ENCODE results near the gene PCK1. TPM values are rescaled to one million over a fixed set of nuclear protein-coding genes. Genes with fewer than 3 reads are reported as not detected.

The PCK1 gene
- total RNA-seq, 1 experiment from 2014 or later, result 1.2 TPM

- Histone ChIP-seq H3K9me3 (ENCODE audit: low read length) (no peaks in the 10 kb centered on the region), H3K9ac (ENCODE audit: low read length) (no peak overlapping the region), H3K9me2 (replicated peaks; ENCODE audit: insufficient read depth, low read length) (no peaks in the 10 kb centered on the region), H2AFZ (ENCODE audit: low read length) (no peak overlapping the region), H3K4me3 (ENCODE audit: low read length) (no peak overlapping the region), H3K27me3 (ENCODE audit: low read length) (no peaks in the 10 kb centered on the region), H4K20me1 (ENCODE audit: insufficient read depth, low read depth, low read length) (no peaks in the 10 kb centered on the region), H3K27ac (ENCODE audit: low read length) (no peak overlapping the region), H3K4me2 (ENCODE audit: low read depth, low read length, poor library complexity, severe bottlenecking) (no peak overlapping the region), H3K79me2 (ENCODE audit: low read length) (no peaks in the 10 kb centered on the region), H3K4me1 (ENCODE audit: low read length) (peaks cover 11% of the 10 kb centered on the region), H3K36me3 (ENCODE audit: insufficient read depth, low read length) (no peaks in the 10 kb centered on the region)
- no peak for DNase-seq
Observed at GRCh38 chr20:57605878-57606277, 45.0 kb downstream of the PCK1 start.

DNA sequence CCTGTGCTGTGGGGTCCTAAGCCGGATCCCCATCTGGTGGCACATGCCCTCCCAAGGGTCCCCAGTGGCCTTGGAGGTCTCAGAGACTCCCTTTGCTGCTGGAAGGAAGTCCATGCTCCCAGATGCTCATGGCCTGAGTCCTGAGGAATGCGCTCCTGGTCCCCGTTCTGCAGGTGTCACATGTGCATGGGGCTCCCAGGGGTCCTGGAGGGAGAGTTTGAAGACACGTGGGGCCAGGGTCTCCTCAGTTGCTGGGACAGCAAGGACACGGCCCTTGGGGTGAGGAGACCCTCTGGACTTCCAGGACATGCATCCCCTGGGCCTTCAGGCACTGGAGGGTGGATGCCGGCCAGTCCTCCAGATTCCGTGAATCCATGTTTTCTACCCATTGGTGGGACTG, 47.6 kb downstream of the PCK1 start:
- H3K79me2 ChIP-seq (ENCODE audit: low read length), result no peaks in the 10 kb centered on the region
- H2AFZ ChIP-seq (ENCODE audit: low read length), result no peak overlapping the region
- no peaks in the 10 kb centered on the region for H3K27me3 ChIP-seq (ENCODE audit: low read length)
- no peaks in the 10 kb centered on the region for H4K20me1 ChIP-seq (ENCODE audit: insufficient read depth, low read depth, low read length)
- H3K27ac ChIP-seq (ENCODE audit: low read length), result no peak overlapping the region
- H3K9me2 ChIP-seq (replicated peaks; ENCODE audit: insufficient read depth, low read length), result no peaks in the 10 kb centered on the region
- H3K4me2 ChIP-seq (ENCODE audit: low read depth, low read length, poor library complexity, severe bottlenecking), result no peak overlapping the region
- no peaks in the 10 kb centered on the region for H3K36me3 ChIP-seq (ENCODE audit: insufficient read depth, low read length)
- peaks cover 14% of the 10 kb centered on the region for H3K4me1 ChIP-seq (ENCODE audit: low read length)
- no peak for DNase-seq
- no peak overlapping the region for H3K4me3 ChIP-seq (ENCODE audit: low read length)
- no peaks in the 10 kb centered on the region for H3K9me3 ChIP-seq (ENCODE audit: low read length)
- no peak overlapping the region for H3K9ac ChIP-seq (ENCODE audit: low read length)

- Histone ChIP-seq H3K27ac (ENCODE audit: low read length) (no peak overlapping the region), H3K9ac (ENCODE audit: low read length) (no peak overlapping the region), H3K27me3 (ENCODE audit: low read length) (no peaks in the 10 kb centered on the region), H3K4me3 (ENCODE audit: low read length) (no peak overlapping the region), H3K4me1 (ENCODE audit: low read length) (peaks cover 17% of the 10 kb centered on the region), H4K20me1 (ENCODE audit: insufficient read depth, low read depth, low read length) (no peaks in the 10 kb centered on the region), H3K36me3 (ENCODE audit: insufficient read depth, low read length) (no peaks in the 10 kb centered on the region), H3K9me2 (replicated peaks; ENCODE audit: insufficient read depth, low read length) (no peaks in the 10 kb centered on the region), H3K9me3 (ENCODE audit: low read length) (no peaks in the 10 kb centered on the region), H2AFZ (ENCODE audit: low read length) (no peak overlapping the region), H3K4me2 (ENCODE audit: low read depth, low read length, poor library complexity, severe bottlenecking) (no peak overlapping the region), H3K79me2 (ENCODE audit: low read length) (no peaks in the 10 kb centered on the region)
- DNase-seq, result no peak
Observed at GRCh38 chr20:57609086-57609841, 48.4 kb downstream of the PCK1 start.

DNA sequence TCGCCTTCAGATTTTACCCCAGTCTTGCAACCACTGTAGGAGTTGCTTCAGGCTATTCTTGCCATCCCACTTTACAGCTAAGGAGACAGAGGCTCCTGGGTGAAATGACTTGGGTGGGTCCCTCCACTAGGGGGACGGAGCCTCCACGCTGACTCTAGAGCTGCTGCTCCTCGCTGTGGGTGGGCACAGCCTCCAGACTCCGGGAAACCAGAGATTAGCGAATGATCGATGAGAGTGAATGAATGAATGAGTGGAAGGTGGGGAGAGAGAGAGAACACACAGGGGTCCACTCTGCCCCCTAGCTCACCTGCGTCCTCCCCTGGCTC, 48.9 kb downstream of the PCK1 start:
- no peak overlapping the region for H3K4me2 ChIP-seq (ENCODE audit: low read depth, low read length, poor library complexity, severe bottlenecking)
- H3K4me3 ChIP-seq (ENCODE audit: low read length), result no peak overlapping the region
- no peaks in the 10 kb centered on the region for H3K9me2 ChIP-seq (replicated peaks; ENCODE audit: insufficient read depth, low read length)
- no peaks in the 10 kb centered on the region for H3K79me2 ChIP-seq (ENCODE audit: low read length)
- no peaks in the 10 kb centered on the region for H4K20me1 ChIP-seq (ENCODE audit: insufficient read depth, low read depth, low read length)
- no peaks in the 10 kb centered on the region for H3K9me3 ChIP-seq (ENCODE audit: low read length)
- no peaks in the 10 kb centered on the region for H3K36me3 ChIP-seq (ENCODE audit: insufficient read depth, low read length)
- no peak overlapping the region for H3K27ac ChIP-seq (ENCODE audit: low read length)
- no peaks in the 10 kb centered on the region for H3K27me3 ChIP-seq (ENCODE audit: low read length)
- H3K4me1 ChIP-seq (ENCODE audit: low read length), result peaks cover 17% of the 10 kb centered on the region
- H3K9ac ChIP-seq (ENCODE audit: low read length), result no peak overlapping the region
- DNase-seq, result no peak
- H2AFZ ChIP-seq (ENCODE audit: low read length), result no peak overlapping the region

DNA sequence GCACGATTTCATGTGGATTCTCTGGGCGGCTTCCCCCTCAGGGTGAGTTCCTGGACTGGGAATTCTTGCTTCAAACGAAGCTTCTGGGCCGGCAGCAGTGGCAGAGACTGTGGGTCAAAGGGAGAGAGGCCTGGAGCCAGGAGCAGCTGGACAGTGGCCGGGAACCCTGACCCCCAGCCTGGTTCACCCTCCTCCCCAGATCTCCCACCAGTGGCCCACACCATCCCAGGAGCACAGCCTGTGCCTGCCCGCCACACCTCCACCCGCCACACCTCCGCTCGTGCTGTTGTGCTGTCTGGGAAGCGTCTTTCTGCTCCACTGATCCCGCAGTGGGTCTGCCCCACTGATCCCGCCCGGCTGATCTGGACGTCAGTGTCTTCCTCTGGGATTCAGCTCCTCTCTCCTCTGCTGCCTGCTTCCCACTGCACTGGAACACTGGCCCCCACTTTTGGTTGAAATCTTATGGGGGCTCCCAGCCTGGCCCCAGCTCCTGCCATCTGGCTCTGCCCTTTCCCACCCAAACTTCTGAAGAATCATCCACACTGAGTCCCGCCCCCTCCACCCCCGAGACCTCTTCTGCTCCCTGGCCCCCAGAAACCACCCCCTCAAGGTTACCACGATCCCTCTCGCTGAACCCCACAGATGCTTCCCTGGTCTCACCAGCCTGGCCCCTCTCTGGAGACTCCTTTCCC, 49.5 kb downstream of the PCK1 start:
- no peak overlapping the region for H2AFZ ChIP-seq (ENCODE audit: low read length)
- DNase-seq, result no peak
- H3K27ac ChIP-seq (ENCODE audit: low read length), result no peak overlapping the region
- no peaks in the 10 kb centered on the region for H3K9me2 ChIP-seq (replicated peaks; ENCODE audit: insufficient read depth, low read length)
- H3K9ac ChIP-seq (ENCODE audit: low read length), result no peak overlapping the region
- H3K4me1 ChIP-seq (ENCODE audit: low read length), result peaks cover 17% of the 10 kb centered on the region
- no peaks in the 10 kb centered on the region for H3K27me3 ChIP-seq (ENCODE audit: low read length)
- no peaks in the 10 kb centered on the region for H3K79me2 ChIP-seq (ENCODE audit: low read length)
- no peaks in the 10 kb centered on the region for H4K20me1 ChIP-seq (ENCODE audit: insufficient read depth, low read depth, low read length)
- H3K4me3 ChIP-seq (ENCODE audit: low read length), result no peak overlapping the region
- H3K4me2 ChIP-seq (ENCODE audit: low read depth, low read length, poor library complexity, severe bottlenecking), result no peak overlapping the region
- no peaks in the 10 kb centered on the region for H3K36me3 ChIP-seq (ENCODE audit: insufficient read depth, low read length)
- H3K9me3 ChIP-seq (ENCODE audit: low read length), result no peaks in the 10 kb centered on the region

GRCh38 chr20:57611586-57612311, 50.8 kb downstream of the PCK1 start:
- H2AFZ ChIP-seq (ENCODE audit: low read length), result no peak overlapping the region
- no peaks in the 10 kb centered on the region for H3K27me3 ChIP-seq (ENCODE audit: low read length)
- DNase-seq, result no peak
- no peak overlapping the region for H3K4me2 ChIP-seq (ENCODE audit: low read depth, low read length, poor library complexity, severe bottlenecking)
- peaks cover 17% of the 10 kb centered on the region for H3K4me1 ChIP-seq (ENCODE audit: low read length)
- H4K20me1 ChIP-seq (ENCODE audit: insufficient read depth, low read depth, low read length), result no peaks in the 10 kb centered on the region
- no peaks in the 10 kb centered on the region for H3K9me2 ChIP-seq (replicated peaks; ENCODE audit: insufficient read depth, low read length)
- H3K27ac ChIP-seq (ENCODE audit: low read length), result no peak overlapping the region
- H3K4me3 ChIP-seq (ENCODE audit: low read length), result no peak overlapping the region
- no peaks in the 10 kb centered on the region for H3K79me2 ChIP-seq (ENCODE audit: low read length)
- no peaks in the 10 kb centered on the region for H3K9me3 ChIP-seq (ENCODE audit: low read length)
- no peak overlapping the region for H3K9ac ChIP-seq (ENCODE audit: low read length)
- no peaks in the 10 kb centered on the region for H3K36me3 ChIP-seq (ENCODE audit: insufficient read depth, low read length)

- Histone ChIP-seq H3K27me3 (ENCODE audit: low read length) (no peaks in the 10 kb centered on the region), H2AFZ (ENCODE audit: low read length) (no peak overlapping the region), H3K79me2 (ENCODE audit: low read length) (no peaks in the 10 kb centered on the region), H3K4me2 (ENCODE audit: low read depth, low read length, poor library complexity, severe bottlenecking) (no peak overlapping the region), H4K20me1 (ENCODE audit: insufficient read depth, low read depth, low read length) (no peaks in the 10 kb centered on the region), H3K9me3 (ENCODE audit: low read length) (no peaks in the 10 kb centered on the region), H3K4me1 (ENCODE audit: low read length) (peaks cover 17% of the 10 kb centered on the region), H3K9me2 (replicated peaks; ENCODE audit: insufficient read depth, low read length) (no peaks in the 10 kb centered on the region), H3K9ac (ENCODE audit: low read length) (no peak overlapping the region), H3K4me3 (ENCODE audit: low read length) (no peak overlapping the region), H3K36me3 (ENCODE audit: insufficient read depth, low read length) (no peaks in the 10 kb centered on the region), H3K27ac (ENCODE audit: low read length) (no peak overlapping the region)
- no peak for DNase-seq
Observed at GRCh38 chr20:57612436-57612835, 51.5 kb downstream of the PCK1 start.

- Histone ChIP-seq H3K4me1 (ENCODE audit: low read length) (peaks cover 16% of the 10 kb centered on the region), H3K36me3 (ENCODE audit: insufficient read depth, low read length) (no peaks in the 10 kb centered on the region), H3K27me3 (ENCODE audit: low read length) (no peaks in the 10 kb centered on the region), H3K4me3 (ENCODE audit: low read length) (no peak overlapping the region), H3K9ac (ENCODE audit: low read length) (no peak overlapping the region), H3K9me3 (ENCODE audit: low read length) (no peaks in the 10 kb centered on the region), H3K9me2 (replicated peaks; ENCODE audit: insufficient read depth, low read length) (no peaks in the 10 kb centered on the region), H3K79me2 (ENCODE audit: low read length) (no peaks in the 10 kb centered on the region), H2AFZ (ENCODE audit: low read length) (no peak overlapping the region), H4K20me1 (ENCODE audit: insufficient read depth, low read depth, low read length) (no peaks in the 10 kb centered on the region), H3K4me2 (ENCODE audit: low read depth, low read length, poor library complexity, severe bottlenecking) (no peak overlapping the region), H3K27ac (ENCODE audit: low read length) (no peak overlapping the region)
- DNase-seq, result no peak
Observed at GRCh38 chr20:57612916-57613315, 52.0 kb downstream of the PCK1 start.
